ENCODE data around the gene CTNNA3.

- TF ChIP-seq POLR2A (IDR thresholded peaks at IDR 0.05) (no peak), CTCF (IDR thresholded peaks at IDR 0.05) (no peak)
Observed at GRCh38 chr10:66767707-66768106, 928.3 kb downstream of the CTNNA3 start.
